CD4-positive, alpha-beta T cell treated with Interleukin-1 beta for 1 hour (primary cell): ENCODE results near the gene ACSM2B.
"Not testable (repeated sequence)": the region's sequence is repeated elsewhere in the genome, so short reads cannot be mapped to it uniquely, and the experiment has no call there.

ENCODE experiments used
- DNase-seq, 2 donors: peaks; one replicate each; pipeline ENCODE4 v3.0.0-alpha.2; 2020 to 2022

ACSM2B gene

DNA sequence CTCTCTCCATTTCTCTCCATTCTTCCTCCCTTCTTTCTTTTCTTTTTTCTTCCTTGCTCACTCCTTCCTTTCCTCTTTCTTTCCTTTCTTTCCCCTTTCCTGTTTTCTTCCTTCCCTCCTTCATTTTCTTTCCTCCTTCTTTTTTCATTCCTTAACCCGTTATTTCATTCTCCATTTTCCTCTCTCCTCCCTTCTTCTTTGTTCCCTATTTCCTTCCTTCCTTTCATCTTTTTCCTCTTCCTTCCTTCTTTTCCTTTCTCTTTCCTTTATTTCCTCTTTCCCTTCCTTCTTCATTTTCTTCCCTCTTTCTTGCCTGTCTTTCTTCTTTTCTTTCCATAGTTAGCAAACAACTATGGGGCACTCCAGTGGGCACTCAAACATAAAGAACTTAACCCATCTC, 16.6 kb upstream of the ACSM2B start:
- DNase-seq = not testable (repeated sequence)

DNA sequence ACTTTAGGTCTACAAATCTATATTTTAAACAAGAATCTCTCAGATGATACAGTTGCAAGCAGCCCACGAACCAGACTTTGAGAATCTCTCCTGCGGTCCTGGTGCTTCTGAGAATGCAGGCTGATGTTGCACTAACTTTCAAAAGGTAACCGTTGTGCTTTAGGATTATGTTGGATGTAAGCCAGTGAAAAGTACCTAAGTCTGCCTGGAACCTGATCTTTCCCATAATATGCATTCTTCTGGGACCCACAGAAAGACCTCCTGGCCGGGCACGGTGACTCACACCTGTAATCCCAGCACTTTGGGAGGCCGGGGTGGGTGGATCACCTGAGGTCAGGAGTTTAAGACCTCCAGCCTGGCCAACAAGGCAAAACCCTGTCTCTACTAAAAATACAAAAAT, 13.3 kb upstream of the ACSM2B start:
- not testable (repeated sequence) for DNase-seq

DNA sequence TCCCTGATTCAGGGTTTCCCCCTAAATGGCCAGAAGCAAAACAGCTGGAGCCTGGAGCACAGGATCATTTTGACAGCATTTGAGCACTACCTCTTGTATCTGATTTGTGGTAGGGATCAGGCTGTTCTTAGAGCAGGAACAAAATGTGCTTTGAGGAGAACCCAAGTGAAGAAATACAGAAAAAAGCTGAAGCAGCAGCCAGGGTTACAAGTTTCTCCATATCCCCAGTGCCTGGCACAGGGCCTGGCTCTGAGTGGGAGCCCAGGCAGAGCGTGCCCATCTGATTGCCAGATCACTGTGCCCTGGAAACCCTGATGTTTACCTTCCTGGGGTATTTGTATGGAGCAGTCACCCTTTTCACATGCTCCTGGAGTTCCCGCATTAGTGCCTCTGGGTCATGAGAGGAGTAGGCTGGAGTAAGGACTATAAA, 11.5 kb upstream of the ACSM2B start:
- DNase-seq = not testable (repeated sequence)

- not testable (repeated sequence) for DNase-seq
Observed at GRCh38 chr16:20586716-20587115, 10.5 kb upstream of the ACSM2B start.

DNA sequence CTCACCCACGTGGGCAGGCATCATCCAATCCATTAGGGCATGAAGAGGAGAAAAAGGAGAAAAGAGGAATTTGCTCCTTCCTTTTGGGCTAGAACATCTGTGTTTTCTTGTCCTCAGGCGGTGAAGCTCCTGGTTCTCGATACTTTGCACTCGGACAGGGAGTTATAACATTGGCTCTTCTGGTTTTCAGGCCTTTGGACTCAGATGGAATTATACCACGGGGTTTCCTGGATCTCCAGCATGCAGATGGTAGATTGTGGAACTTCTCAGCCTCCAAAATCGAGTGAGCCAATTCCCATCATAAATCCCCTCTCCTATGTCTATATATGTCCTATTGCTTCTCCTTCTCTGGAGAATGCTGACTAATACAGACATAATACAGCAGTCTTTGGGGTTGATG, 9.9 kb upstream of the ACSM2B start:
- not testable (repeated sequence) for DNase-seq

- DNase-seq = not testable (repeated sequence)
Observed at GRCh38 chr16:20580487-20581259, 4.5 kb upstream of the ACSM2B start.

DNA sequence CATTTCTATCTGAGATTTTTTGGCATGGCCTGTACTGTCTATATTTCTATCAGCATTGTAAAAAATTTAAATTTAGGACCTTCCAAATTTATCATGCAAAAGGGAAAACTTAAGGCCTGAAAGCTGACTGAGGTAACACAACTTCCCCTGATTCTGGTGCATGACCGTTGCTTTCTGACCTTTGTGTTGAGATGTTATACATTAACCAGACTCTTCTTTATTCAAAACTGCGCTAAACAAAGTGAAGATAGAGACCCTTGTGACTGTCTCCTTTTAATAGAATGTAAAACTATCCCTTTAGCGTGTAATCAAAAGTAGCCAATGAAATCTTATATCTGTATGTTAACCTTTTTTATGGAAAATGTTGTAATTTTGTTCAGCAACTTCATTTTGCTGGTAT, 1.9 kb upstream of the ACSM2B start:
- DNase-seq = not testable (repeated sequence)

- not testable (repeated sequence) for DNase-seq
Observed at GRCh38 chr16:20569117-20569651, 7.0 kb downstream of the ACSM2B start.

DNA sequence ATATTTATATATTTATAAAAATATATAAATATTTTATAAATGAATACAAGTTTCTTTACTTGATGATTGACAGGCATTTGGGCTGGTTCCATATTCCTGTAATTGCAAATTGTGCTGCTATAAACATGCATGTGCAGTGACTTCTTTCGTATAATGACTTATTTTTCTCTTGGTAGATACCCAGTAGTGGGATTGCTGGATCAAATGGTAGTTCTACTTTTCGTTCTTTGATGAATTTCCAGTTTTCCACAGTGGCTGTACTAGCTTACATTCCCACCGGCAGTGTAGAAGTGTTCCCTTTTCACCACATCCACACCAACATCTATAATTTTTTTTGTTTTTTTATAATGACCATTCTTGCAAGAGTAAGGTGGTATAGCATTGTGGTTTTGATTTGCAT, 7.8 kb downstream of the ACSM2B start:
- DNase-seq = no peak

- no peak for DNase-seq
Observed at GRCh38 chr16:20566864-20567263, 9.3 kb downstream of the ACSM2B start.

DNA sequence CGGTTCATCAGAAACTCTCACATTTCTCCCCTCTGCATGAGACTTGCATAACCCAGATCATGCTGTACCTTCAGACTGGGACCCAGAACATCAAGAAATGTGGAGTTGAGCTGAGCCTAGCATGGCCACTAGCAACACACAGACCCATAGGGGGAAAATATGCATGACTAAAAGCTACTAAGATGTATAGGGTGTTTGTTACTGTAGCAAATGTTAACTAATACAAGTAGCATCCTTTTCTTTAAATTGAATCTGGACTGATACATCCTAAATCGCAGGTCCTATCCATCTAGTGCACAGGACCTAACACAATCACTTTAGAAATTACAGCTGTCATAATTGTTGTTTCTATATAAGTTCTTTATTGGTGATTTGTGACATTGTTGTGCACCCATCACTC, 10.8 kb downstream of the ACSM2B start:
- not testable (repeated sequence) for DNase-seq

DNA sequence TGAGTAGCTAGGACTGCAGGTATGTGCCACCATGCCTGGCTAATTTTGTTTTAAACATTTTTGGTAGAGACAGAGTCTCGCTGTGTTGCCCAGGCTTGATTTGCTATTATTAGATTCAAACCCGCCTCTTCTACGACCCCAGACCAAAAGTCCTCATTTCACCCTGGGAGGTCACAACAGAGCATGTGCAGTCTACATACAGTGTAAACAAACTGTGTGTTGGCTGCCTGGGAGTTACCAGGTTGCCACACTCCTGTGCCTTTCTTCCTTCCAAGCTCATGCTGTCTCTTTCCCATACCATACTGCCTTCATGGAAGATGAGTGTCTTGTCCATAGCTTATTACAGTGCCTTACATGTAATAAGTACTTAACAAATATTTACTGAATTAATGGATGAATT, 11.9 kb downstream of the ACSM2B start:
- not testable (repeated sequence) for DNase-seq

GRCh38 chr16:20555628-20556027, 20.5 kb downstream of the ACSM2B start:
- DNase-seq = not testable (repeated sequence)

- not testable (repeated sequence) for DNase-seq
Observed at GRCh38 chr16:20554689-20555088, 21.5 kb downstream of the ACSM2B start.

- DNase-seq = not testable (repeated sequence)
Observed at GRCh38 chr16:20553493-20553892, 22.7 kb downstream of the ACSM2B start.

GRCh38 chr16:20546951-20547350, 29.2 kb downstream of the ACSM2B start:
- DNase-seq = not testable (repeated sequence)

- not testable (repeated sequence) for DNase-seq
Observed at GRCh38 chr16:20546278-20546853, 29.8 kb downstream of the ACSM2B start.

GRCh38 chr16:20540603-20541316, 35.4 kb downstream of the ACSM2B start:
- DNase-seq = not testable (repeated sequence)

DNA sequence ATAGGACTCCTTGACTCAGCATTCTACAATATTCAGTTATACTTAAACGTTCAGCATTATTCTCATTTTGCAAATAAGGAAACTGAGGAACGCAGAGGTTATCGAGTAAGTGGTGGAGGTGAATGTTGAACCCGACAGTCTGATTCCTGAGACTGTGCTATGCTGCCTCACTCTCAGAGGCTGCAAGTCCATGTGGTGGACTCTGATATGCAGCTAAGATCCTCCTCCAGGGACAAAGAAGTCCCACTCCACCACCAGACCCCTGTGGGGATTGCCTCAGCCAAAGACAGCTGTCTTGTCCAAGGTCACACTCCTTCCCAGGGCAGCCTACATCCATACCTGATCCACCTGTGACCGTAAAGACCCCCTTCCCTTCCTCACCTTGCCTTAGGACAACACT, 37.5 kb downstream of the ACSM2B start:
- DNase-seq = no peak

- no peak for DNase-seq
Observed at GRCh38 chr16:20538181-20538580, 38.0 kb downstream of the ACSM2B start.

GRCh38 chr16:20536669-20537068, 39.5 kb downstream of the ACSM2B start:
- not testable (repeated sequence) for DNase-seq

- not testable (repeated sequence) for DNase-seq
Observed at GRCh38 chr16:20532284-20532792, 43.8 kb downstream of the ACSM2B start.

GRCh38 chr16:20531795-20532194, 44.4 kb downstream of the ACSM2B start:
- not testable (repeated sequence) for DNase-seq
